NB4 (cell line): ENCODE measurements around the gene ITPK1.
A peak's percentile ranks its signal among the peaks of the same experiment; 100 is the strongest.

Experiments used
- DNase-seq: peaks from one replicate; pipeline ENCODE4 v3.0.0; 2010; ENCODE audit warnings: low read depth
- H3K4me3 ChIP-seq: one replicate; pipeline ENCODE4 v1.5.1; 2011; ENCODE audit warnings: mild to moderate bottlenecking, low read depth, low read length, moderate library complexity
- MYC ChIP-seq: IDR thresholded peaks from 2 replicates; pipeline ENCODE4 v1.6.1; 2011; ENCODE audit warnings: low read depth, low read length
- POLR2A ChIP-seq: IDR thresholded peaks from 2 replicates; pipeline ENCODE4 v1.6.1; 2011; ENCODE audit warnings: mild to moderate bottlenecking; ENCODE audit not compliant: insufficient read length; ENCODE audit errors: extremely low read depth
- TF ChIP-seq, protein P1 (sequence below): IDR thresholded peaks from one replicate; pipeline ENCODE4 v1.5.1; 2012; ENCODE audit warnings: low read depth, low read length
- TF ChIP-seq, protein P2 (sequence below): IDR thresholded peaks from 2 replicates; pipeline ENCODE4 v1.6.1; 2011; ENCODE audit warnings: low read depth, low read length

ITPK1 gene

DNA sequence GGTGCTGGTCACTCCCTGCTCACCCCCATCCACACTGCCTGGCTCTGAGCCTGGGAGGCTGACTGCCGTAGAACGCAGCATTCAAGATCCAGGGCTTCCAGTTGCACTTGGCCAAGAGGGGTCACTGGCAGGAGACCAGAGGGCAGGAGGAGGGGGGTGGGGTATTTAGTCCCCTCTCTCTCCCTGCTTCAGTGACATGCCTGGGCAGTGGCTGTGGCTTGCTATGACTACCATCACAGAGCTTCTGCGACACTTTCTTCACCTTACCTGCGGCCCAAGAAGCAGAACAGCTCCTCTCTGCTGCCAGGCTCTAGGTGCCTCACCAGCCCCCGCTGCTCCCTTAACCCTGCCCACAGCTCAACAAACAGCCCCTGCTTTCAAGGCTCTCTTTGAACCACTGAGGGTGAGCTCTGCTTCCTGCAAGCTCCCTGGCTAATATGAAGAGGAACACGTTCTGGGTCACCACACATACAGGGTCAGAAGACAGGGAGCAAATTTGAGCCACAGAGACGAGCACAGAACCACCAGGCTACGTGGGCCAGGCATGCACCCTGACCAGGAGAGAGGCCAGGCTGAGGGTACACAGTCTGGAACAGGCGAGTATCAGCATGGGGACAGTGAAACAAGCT lies 55.7 kb downstream of the ITPK1 start:
- H3K4me3 ChIP-seq: no peak overlapping the region
- no peak for TF ChIP-seq MYC
- TF ChIP-seq, protein P1, sequence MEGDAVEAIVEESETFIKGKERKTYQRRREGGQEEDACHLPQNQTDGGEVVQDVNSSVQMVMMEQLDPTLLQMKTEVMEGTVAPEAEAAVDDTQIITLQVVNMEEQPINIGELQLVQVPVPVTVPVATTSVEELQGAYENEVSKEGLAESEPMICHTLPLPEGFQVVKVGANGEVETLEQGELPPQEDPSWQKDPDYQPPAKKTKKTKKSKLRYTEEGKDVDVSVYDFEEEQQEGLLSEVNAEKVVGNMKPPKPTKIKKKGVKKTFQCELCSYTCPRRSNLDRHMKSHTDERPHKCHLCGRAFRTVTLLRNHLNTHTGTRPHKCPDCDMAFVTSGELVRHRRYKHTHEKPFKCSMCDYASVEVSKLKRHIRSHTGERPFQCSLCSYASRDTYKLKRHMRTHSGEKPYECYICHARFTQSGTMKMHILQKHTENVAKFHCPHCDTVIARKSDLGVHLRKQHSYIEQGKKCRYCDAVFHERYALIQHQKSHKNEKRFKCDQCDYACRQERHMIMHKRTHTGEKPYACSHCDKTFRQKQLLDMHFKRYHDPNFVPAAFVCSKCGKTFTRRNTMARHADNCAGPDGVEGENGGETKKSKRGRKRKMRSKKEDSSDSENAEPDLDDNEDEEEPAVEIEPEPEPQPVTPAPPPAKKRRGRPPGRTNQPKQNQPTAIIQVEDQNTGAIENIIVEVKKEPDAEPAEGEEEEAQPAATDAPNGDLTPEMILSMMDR: no peak
- no peak for TF ChIP-seq POLR2A
- TF ChIP-seq, protein P2, sequence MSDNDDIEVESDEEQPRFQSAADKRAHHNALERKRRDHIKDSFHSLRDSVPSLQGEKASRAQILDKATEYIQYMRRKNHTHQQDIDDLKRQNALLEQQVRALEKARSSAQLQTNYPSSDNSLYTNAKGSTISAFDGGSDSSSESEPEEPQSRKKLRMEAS: no peak
- peak; percentile 59 for DNase-seq

DNA sequence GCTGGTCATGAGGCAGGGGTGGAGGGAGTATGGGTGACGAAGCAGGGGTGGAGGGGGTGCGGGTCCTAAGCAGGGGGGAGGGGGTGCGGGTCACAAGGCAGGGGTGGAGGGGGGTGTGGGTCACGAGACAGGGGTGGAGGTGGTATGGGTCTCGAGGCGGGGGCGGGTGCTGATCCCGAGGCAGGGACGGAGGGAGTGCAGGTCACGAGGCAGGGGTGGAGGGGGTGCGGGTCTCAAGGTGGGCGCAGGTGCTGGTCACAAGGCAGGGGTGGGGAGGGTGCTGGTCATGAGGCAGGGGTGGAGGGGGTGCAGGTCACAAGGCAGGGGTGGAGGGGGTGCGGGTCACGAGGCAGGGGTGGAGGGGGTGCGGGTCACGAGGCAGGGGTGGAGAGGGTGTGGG lies 56.5 kb downstream of the ITPK1 start:
- DNase-seq: no peak
- TF ChIP-seq, protein P2: no peak
- TF ChIP-seq POLR2A: no peak
- no peak for TF ChIP-seq MYC
- TF ChIP-seq, protein P1: no peak
- H3K4me3 ChIP-seq: no peak overlapping the region

DNA sequence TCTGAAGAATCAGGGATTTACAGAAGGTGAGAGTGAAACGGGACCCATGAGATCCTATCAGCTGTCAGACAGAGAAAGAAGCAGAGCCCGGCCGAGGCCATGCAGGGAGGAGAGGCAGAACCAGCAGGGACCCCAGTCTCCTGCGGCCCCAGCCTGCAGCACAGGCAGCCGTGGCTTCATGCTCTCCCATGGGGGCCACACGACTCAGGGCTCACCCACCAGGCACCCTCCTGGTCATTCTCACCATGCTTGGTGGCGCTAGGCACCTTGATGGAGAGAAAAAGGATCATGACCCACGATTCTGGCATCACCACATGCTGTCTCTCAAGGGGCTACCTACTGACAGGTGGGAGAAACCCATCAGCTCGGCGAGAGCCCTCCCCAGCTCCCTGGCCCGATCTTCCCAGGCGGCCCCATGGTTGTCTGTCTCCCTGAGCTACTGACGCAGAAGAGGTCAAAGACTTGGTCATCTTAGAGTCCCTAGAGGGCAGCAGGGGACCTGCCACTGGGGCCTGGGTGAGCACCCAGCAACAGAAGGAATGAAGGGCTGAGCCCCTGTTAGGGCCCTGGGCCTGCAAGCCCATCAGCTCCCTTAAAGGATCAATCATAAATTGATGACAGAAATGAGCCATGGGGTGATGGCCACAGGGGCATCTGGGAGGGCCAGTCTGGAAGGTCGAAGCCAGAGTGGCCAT lies 58.0 kb downstream of the ITPK1 start:
- TF ChIP-seq POLR2A (no peak), MYC (no peak)
- TF ChIP-seq, protein P1: no peak
- no peak for DNase-seq
- no peak overlapping the region for H3K4me3 ChIP-seq

DNA sequence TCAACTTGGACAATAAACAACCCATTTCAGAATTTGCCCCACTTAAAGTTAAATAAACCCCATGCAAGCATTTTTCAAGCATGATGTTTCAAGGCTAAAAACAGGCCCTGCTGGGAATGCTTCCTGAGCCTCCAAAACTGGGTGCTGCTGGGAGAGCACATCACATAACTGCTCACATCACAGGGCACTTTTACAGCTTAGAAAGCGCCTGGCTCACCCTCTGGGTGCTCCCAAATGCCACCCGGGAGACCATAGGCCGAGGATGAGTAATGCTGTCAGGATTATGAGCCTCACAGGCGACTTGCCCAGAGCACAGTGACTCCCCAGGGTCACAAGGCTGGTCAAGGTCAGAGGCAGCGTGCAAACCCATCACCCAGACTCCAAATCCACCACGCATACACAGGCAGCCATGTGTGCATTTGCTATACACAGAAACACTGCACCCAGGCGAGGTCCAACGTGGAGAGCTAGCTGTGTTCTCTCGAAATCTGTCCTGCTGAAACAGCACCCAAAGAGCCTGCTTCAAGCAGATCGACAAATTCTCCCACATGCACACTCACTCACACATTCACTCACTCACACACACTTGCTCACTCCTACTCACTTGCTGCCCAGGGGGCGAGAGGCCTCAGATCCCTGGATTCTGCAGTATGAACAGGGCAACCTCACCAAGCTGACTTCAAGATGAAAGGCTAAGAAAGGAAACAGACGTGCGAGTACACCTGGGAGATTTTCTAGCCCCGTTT lies 58.7 kb downstream of the ITPK1 start:
- H3K4me3 ChIP-seq: no peak overlapping the region
- TF ChIP-seq, protein P1: no peak
- TF ChIP-seq, protein P2: no peak
- TF ChIP-seq POLR2A (no peak), MYC (no peak)
- no peak for DNase-seq

DNA sequence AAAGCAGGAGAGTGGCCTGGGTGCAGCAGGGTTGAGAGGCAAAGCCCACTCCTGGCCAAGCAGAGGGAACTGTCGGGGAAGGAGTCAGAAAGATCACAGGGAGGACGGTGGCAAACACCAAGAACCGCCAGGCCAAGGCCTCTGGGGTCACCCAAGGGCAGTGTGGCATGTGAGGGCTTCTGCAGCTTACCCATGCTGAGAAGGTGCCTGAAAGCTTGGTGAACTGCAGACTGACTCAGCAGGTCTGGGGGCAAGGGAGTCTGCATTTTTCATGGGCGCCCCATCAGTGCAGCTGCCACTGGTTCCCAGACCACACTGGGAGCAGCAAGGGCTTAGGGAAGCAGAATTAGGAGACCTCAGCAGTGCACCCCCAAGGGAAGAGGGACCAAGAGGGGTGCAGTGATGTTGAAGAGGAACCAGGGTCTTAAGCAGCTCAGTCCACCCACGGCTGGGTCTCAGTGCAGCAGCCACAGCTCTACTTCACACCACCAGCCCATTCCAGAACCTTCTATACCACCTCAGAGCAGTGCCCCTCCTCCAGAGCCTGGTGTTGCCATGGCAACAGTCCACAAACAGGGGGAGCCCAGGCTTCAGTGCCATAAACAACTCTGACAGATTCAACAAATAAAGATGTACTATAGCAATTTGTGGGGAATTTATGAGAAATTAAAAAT lies 59.4 kb downstream of the ITPK1 start:
- TF ChIP-seq, protein P2: no peak
- TF ChIP-seq, protein P1: no peak
- no peak for TF ChIP-seq MYC
- no peak for TF ChIP-seq POLR2A
- no peak overlapping the region for H3K4me3 ChIP-seq
- DNase-seq: no peak
